Renal cortical epithelial cell (primary cell): ENCODE data around the gene KRT83. TPM values are rescaled to one million over a fixed set of nuclear protein-coding genes. Genes with fewer than 3 reads are reported as not detected.
A peak's percentile ranks its signal among the peaks of the same experiment; 100 is the strongest.
"Not testable (repeated sequence)": the region's sequence is repeated elsewhere in the genome, so short reads cannot be mapped to it uniquely, and the experiment has no call there.

Experiments used
- DNase-seq: peaks from one replicate; pipeline ENCODE4 v3.0.0-alpha.2; 2011; ENCODE audit warnings: low read depth
- total RNA-seq: library from RNA; depleted of rRNA; stranded (reverse); fragments of >200 nt; gene quantifications from 2 replicates; pipeline ENCODE4 v1.2.3, GENCODE V29; 2014

KRT83 gene
- total RNA-seq, 1 donor from 2014 or later = not detected

DNA sequence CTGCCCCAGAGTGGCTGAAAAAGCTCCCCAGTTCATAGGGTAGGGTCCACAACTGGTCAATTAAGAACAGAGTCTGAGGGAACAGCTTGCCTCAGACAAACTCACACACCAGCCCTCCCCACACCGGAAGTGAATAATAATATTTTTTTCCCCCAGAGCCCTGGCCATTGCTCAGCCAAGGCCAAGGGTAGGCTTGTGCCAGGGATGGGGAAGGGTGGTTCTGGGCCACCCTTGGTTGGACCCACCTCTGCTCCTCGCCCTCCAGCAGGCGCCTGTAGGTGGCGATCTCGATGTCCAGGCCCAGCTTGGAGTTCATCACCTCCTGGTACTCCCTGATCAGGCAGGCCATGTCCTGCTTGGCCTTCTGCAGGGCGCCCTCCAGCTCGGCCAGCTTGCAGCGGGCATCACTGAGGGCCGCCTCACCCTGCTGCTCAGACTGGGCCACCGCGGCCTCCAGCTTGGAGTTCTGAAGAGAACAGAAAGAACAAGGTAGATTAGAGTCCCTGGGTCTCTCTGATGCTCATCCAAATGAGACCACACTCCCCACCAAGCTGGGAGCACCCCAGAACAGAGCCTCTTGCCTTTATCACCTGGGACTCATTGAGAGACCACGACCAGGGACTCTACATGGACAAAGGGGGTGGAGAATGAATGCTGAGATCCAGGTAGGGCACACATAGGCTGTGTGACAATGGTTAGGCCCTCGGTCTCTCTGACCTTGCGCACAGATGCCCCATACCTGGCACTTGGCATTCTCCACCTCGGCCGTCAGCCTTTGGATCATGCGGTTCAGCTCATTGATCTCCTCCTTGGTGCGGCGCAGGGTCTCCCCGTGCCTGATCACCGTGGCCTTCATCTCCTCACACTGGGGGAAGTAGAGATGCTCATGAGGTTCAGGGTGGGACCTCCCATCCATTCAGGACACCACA lies 34.1 kb downstream of the KRT83 start:
- not testable (repeated sequence) for DNase-seq

DNA sequence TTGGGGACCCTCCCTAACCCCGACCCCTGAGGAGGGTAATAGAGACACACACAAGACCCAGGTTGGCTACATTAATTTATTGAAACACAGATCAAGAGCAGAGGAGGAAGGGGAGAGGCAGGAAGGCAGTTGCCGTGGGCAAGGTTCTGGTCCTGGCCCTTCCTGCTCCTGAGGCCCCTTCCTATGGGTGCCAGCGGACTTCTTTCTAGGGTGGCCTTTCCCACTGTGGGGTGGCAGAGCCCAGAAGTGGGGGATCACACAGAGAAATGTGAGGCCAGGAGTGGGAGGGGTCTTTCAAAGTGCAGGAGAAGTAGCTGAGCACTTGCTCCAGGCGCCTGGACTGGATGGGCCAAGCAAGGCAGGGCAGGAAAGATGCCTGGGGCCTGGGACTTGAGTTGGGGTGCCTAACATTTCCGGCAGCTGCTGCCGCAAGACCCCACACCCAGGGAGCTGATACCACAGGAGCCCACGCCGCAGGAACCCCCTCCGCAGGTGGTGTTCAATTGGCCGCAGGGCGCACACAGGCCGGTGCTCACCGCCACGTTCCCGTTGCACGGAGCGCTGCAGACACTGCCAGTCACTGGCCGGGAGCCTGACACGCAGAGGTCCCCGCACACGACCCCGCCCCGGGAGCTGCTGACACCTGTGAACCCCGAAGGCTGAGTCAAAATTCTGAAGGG lies 35.2 kb downstream of the KRT83 start:
- DNase-seq = no peak

GRCh38 chr12:52285172-52285745 lies 35.9 kb downstream of the KRT83 start:
- peak; percentile 34 for DNase-seq

DNA sequence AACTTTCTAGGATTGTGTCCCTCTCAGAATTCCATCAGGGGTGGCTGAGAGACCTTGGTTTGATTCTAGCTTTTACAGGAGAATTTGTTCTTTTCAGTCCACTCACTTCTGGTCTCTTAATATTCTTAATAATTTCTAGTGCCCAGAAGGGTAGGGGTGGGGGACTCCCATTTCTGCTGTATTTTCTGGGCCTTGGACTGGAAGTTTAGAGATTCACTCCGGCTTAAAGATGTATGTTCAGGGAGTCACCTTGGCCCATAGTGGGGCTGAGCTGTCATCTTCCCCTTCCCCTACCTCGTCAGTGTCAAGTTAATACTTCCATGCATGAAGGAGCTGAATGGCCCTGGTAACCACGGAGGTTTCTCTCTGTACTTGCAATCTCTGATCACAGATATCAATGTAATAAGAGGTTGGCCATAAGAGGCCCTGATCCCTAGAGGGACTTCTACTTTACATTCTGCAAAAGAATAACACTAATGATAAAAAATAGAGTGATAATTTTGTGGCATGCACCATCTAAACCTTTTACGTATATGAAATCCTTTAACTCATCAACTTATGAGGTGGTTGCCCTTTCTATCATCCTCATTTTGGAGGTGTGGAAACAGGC lies 36.5 kb downstream of the KRT83 start:
- DNase-seq = no peak

- DNase-seq = peak; percentile 94
Measured at GRCh38 chr12:52280796-52281560, 40.2 kb downstream of the KRT83 start.

- peak; percentile 94 for DNase-seq
Measured at GRCh38 chr12:52280319-52280795, 40.8 kb downstream of the KRT83 start.

GRCh38 chr12:52279422-52280318 lies 41.5 kb downstream of the KRT83 start:
- peak; percentile 88 for DNase-seq

GRCh38 chr12:52278575-52279421 lies 42.4 kb downstream of the KRT83 start:
- peak; percentile 42 for DNase-seq

DNA sequence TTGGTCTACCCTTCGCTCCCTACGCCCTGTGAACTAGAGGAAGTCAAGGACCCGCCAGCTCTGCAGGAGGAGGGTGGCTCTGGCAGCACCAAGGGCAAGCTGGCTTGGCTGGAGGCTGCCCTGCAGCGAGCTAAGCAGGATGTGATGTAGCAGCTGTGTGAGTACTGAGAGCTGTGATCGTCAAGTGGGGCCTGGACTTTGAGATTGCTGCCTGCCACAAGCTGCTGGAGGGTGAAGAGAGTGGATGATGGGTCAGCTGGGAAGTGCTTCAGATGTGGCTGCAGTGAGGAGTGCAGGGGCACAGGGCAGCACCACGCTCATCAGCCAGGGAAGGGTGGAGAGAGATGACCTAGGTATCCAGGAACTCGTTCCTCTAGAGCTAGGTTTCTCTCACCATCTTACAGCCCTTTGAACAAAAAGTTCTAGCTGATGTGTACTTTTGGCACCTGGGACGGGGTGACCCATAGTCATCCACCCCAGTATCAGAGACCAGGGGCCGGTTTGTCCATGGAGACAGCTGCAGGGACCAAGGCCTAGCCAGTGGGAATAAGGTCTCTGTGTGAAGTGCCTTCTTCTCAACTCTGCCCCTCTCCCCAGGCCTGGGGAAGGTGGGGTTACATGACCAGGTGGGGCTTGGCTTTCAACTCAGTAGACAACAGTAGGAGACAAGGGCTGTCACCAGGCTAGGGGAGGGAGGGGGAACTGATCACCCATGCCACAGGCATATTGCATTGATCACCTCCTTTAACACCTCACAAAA lies 43.5 kb downstream of the KRT83 start:
- peak; percentile 55 for DNase-seq

GRCh38 chr12:52275686-52276085 lies 45.5 kb downstream of the KRT83 start:
- DNase-seq = no peak

DNA sequence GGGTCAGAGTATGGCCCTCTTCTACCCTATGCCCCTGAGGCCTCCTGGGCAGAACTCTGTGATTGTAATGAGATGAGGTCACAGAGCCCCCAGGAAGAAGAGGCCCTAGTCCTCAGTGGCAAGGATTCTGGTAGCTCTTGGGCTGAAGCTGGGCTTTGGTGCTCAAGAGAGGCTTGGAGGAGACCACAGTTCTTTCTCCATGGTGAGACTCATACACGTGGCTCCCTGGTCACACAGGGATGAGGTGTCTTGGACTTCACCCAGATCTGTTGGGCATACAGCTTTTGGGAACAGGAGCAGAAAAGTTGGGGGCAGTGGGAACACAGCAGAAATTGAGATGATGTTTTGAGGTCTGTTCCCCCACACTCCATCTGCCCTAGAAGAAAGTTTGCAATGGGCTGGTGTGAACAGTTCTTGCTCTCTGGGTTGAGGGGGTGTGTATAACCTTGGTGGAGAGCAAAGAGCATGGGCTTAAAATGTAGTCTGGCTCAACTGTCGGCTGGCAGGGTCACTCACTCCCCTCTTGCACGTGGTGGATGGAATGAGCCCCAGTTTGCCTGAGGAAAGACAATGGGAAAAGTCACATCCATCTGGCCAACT lies 46.6 kb downstream of the KRT83 start, which contains the start of gene KRT86:
TSS of gene KRT86 (plus strand) at position 125 of the 600 bp plus-strand sequence. CDS start 27,272 bp downstream, outside the sequence.
- DNase-seq = no peak

DNA sequence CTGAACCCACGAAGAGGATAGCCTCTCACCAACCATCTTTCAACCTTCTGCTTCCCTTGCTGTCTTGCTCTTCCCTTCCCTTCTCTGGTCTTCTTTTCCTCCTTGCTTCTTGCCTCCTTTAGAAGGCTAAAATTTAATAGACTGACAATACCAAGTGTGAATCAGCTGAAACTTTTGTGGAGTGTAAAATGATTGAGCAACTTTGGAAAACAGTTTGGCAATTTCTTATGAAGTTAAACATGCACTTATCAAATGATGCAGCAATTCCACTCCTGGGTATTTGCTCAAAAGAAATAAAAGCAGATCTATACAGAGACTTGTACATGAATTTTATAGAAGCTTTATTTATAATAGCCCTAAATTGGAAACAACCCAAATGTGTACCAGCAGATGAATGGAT lies 50.0 kb downstream of the KRT83 start:
- peak; percentile 80 for DNase-seq

DNA sequence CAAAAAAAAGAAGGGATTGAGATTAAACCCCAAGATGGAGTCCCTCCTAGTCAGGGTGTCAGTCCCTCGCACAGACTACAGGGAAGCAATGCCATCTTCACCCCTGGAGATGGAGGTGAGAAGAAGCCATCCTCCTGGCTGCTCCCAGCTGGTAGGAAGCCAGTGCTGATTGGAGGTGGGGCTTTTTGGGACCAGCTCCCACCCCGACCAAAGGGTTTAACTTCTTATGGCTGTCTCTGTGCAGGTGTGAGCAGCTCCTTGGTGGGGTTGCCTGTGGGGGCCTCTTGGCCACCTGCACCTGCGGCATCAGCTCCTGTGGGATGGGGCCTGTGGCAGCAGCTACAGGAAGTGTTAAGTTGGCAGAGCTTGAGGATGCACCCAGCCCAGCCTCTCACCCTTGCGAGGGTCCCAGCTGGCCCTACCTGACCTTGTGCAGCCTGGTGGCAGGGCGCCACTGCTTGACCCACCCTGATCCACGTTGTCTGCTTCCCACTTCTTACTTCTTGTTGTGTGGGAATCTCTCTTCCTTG lies 50.6 kb downstream of the KRT83 start:
- no peak for DNase-seq

DNA sequence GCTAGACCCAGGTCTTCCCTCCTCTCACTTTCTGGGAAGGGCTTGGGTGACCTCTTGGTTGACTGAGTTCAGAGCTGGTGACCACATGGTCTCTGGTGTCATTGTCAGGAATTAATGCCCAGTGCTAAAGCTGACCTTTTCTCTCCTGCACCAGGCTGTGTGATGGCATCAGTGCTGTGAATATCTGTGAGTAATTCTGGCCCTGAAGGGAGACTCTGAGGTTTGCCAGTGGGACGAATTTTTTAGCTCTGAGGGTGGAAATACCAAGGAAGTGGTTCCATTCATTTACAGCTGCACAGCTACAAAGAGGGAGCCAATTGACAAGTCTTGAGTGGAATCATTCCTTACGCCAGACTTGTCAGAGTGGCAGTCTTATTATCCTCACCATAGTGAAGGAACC lies 53.0 kb downstream of the KRT83 start:
- DNase-seq = peak; percentile 48

DNA sequence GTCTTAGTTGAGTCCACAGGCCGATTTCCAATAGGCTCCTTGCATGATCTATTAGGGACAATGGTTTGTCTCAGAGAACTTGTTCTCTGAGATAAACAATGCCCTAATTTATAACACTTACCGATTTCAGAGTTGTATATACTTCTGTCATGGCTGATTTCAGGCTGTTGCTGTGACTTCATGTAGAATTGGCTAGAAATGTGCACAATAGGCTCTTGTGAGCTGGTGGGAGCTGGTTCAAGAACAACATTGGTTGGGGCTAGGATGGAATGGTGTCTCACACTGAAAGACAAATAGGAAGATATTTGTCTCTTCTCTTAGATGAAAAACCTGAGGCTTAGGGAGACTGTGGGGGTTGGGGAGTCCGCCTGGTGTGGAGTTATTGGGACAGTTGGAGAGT lies 53.5 kb downstream of the KRT83 start:
- no peak for DNase-seq

DNA sequence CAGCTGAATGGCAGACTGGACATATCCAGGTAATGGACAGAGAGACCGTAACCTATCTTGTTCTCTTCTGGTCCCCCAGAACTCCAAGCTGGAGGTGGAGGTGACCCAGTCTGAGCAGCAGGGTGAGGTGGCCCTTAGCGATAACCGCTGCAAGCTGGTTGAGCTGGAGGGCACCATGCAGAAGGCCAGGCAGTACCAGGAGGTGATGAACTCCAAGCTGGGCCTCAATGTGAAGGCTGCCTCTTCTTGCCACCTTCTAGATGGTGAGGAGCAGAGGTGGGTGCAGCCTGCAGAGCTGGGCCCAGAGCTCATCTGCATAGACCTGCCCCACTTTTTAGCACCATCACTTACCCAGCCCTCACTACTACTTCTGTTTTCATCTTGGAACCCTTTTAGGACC lies 53.9 kb downstream of the KRT83 start:
- DNase-seq = no peak

DNA sequence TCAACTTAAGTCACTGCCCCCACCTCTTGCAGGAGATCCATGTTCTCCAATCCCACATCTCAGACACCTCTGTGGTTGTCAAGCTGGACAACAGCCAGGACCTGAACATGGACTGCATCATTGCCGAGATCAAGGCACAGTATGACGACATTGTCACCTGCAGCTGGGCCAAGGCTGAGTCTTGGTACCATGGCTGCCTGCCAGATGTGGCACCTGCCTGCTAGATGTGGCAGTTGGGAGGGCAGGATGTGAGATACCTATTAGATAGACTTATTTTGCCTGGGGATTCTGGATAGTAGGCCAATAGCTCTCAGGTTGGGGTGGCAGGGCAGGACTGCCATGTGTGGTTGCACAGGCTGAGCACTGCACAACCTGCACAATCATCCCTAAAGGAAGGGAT lies 54.7 kb downstream of the KRT83 start:
- DNase-seq = no peak

GRCh38 chr12:52264435-52264825 lies 56.8 kb downstream of the KRT83 start:
- no peak for DNase-seq
